Uterus (tissue), 2 donors: Measurements from ENCODE around the gene GPATCH8.

Experiments
- POLR2A ChIP-seq, 2 donors: fragments of 450-650 bp; IDR thresholded peaks; one replicate each; pipeline ENCODE4 v1.6.1; 2016; ENCODE audit warnings: antibody characterized with exemption in 2 of 2, mild to moderate bottlenecking in 1 of 2, moderate library complexity in 1 of 2
- TF ChIP-seq, protein P1 (sequence below), 4 experiments: fragments of 200-600 bp in 2 of 4; fragments of 450-650 bp in 2 of 4; sonication (generic) in 2 of 4; IDR thresholded peaks; one replicate each; pipeline ENCODE4 v1.5.1; 2016 to 2019; ENCODE audit warnings: antibody characterized with exemption in 4 of 4, mild to moderate bottlenecking in 2 of 4, moderate library complexity in 1 of 4

DNA sequence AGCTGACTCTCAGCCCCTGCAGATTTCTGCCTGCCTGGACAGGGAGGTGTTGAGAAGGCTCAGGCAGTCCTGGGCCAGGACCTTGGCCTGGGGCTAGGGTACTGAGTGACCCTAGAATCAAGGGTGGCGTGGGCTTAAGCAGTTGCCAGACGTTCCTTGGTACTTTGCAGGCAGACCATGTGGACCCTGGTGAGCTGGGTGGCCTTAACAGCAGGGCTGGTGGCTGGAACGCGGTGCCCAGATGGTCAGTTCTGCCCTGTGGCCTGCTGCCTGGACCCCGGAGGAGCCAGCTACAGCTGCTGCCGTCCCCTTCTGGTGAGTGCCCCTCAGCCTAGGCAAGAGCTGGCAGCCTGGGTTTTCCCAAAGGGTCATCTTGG, 154.2 kb downstream of the GPATCH8 start:
- TF ChIP-seq, protein P1, sequence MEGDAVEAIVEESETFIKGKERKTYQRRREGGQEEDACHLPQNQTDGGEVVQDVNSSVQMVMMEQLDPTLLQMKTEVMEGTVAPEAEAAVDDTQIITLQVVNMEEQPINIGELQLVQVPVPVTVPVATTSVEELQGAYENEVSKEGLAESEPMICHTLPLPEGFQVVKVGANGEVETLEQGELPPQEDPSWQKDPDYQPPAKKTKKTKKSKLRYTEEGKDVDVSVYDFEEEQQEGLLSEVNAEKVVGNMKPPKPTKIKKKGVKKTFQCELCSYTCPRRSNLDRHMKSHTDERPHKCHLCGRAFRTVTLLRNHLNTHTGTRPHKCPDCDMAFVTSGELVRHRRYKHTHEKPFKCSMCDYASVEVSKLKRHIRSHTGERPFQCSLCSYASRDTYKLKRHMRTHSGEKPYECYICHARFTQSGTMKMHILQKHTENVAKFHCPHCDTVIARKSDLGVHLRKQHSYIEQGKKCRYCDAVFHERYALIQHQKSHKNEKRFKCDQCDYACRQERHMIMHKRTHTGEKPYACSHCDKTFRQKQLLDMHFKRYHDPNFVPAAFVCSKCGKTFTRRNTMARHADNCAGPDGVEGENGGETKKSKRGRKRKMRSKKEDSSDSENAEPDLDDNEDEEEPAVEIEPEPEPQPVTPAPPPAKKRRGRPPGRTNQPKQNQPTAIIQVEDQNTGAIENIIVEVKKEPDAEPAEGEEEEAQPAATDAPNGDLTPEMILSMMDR (IDR thresholded peaks at IDR 0.05), result no peak
- no peak for TF ChIP-seq POLR2A (IDR thresholded peaks at IDR 0.05)
